K562 (cell line): ENCODE data around the gene TAF11. TPM values are rescaled to one million over a fixed set of nuclear protein-coding genes. Genes with fewer than 3 reads are reported as not detected.

Experiments
- ADNP ChIP-seq: fragments of 200-800 bp; sonication (Bioruptor generic); IDR thresholded peaks from 2 replicates; pipeline ENCODE4 v1.6.1; 2016; ENCODE audit warnings: missing genetic modification characterization, missing compliant biosample characterization
- ARID3A ChIP-seq: IDR thresholded peaks from 2 replicates; pipeline ENCODE4 v1.6.1; 2012; ENCODE audit warnings: low read depth, low read length, improper control_type of control experiment, borderline replicate concordance
- CBFA2T3 ChIP-seq: fragments of 450-650 bp; IDR thresholded peaks from 2 replicates; pipeline ENCODE4 v1.6.1; 2017
- DEAF1 ChIP-seq: fragments of 450-650 bp; formaldehyde crosslinking; IDR thresholded peaks from 2 replicates; pipeline ENCODE4 v1.4.0; 2020; ENCODE audit warnings: mild to moderate bottlenecking, moderate library complexity
- ETV5 ChIP-seq: sonication (generic); formaldehyde crosslinking; IDR thresholded peaks from 2 replicates; pipeline ENCODE4 v1.4.0; 2020; ENCODE audit warnings: low read depth, mild to moderate bottlenecking, missing genetic modification reagents
- POLR2AphosphoS5 ChIP-seq: IDR thresholded peaks from 2 replicates; pipeline ENCODE4 v1.6.1; 2011; ENCODE audit warnings: mild to moderate bottlenecking, low read depth, low read length, moderate library complexity; ENCODE audit not compliant: control insufficient read depth, insufficient read depth
- SAP30 ChIP-seq: fragments of 200-600 bp; sonication (generic); IDR thresholded peaks from 2 replicates; pipeline ENCODE4 v1.6.1; 2012; ENCODE audit warnings: borderline replicate concordance, low read depth, mild to moderate bottlenecking, moderate library complexity, low read length, control low read depth, inconsistent platforms; ENCODE audit not compliant: insufficient read depth, poor library complexity, severe bottlenecking
- SMARCC2 ChIP-seq: fragments of 450-650 bp; IDR thresholded peaks from 2 replicates; pipeline ENCODE4 v1.6.1; 2017; ENCODE audit warnings: antibody characterized with exemption, moderate library complexity, mild to moderate bottlenecking, low read depth
- polyA plus RNA-seq, 8 experiments: library from polyadenylated mRNA; depleted of rRNA in 4 of 8; stranded (reverse) in 5 of 8; unstranded in 3 of 8; fragments of >200 nt; fragmentation: Nextera tagmentation in 2 of 8; fragmentation: Illumina TruSeq in 1 of 8; extraction: Ambion mirVana in 2 of 8; extraction: Trizol in 1 of 8; gene quantifications; 2 replicates each; pipeline versions ENCODE4 v1.2.1 to v1.2.3, GENCODE V29; 2011 to 2014; ENCODE audit warnings: inconsistent platforms in 1 of 8, missing spikeins in 1 of 8
- total RNA-seq, 7 experiments: library from RNA; depleted of rRNA in 6 of 7; stranded (reverse); fragments of >200 nt in 6 of 7; fragmentation: Illumina TruSeq in 2 of 7; extraction: Trizol in 2 of 7; gene quantifications; 2 replicates each; pipeline versions ENCODE4 v1.2.1 to v1.2.3, GENCODE V29; 2011 to 2021; ENCODE audit warnings: low replicate concordance in 1 of 7

TAF11 gene
- total and polyA plus RNA-seq, 9 of the 15 experiments (the other 6 are each of a cell fraction or from before 2014, with no cell fraction given): 40.9 to 91.9 (median 71.9) TPM

GRCh38 chr6:34834789-34835518 lies 52.9 kb downstream of the TAF11 start (continued):
- TF ChIP-seq POLR2AphosphoS5 (peak; percentile 53; the same call in 1 of the 2 replicates), SMARCC2 (0 out of 2 replicates have a peak, but pooled peaks have one; percentile 41), ADNP (tag) (no peak), SAP30 (no peak), ARID3A (peak; percentile 54; the same call in 1 of the 2 replicates), DEAF1 (no peak), ETV5 (CRISPR knock-in tag) (no peak), CBFA2T3 (peak; percentile 83)
